ENCODE measurements around the gene YWHAB.
A peak's percentile ranks its signal among the peaks of the same experiment; 100 is the strongest.
"Not testable (repeated sequence)": the region's sequence is repeated elsewhere in the genome, so short reads cannot be mapped to it uniquely, and the experiment has no call there.

Gene YWHAB

DNA sequence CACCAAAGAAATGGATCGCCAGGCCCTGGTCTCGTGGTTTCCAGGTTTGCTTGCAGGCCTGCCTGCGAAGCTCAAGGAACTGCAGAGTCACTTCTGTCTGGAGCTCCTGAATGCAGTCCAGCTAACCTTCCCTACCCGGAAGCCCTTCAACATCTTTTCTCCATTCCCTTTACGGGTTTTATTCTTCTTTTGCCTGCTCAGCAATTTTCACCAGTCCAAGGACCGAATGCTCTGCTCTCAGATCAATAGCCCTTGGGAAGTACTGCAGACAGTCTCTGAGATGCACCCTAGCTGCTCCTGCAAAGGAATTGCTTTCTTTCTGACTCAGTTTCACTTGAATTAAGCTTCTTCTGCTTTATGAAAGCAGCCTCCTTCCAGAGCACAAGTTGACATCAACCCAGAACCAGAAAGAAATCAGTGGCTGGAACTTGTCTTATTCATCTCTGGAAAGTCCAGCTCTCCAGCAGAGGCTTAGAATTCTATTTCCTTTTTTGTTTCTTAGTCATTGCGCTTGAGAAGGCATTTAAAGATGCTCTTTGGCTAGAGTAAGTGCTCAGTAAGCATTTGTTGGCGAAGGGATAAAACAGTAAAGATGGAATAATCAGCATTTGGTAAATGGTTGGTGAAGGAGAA, 18.7 kb upstream of the YWHAB start:
- no peak for DNase-seq (ENCODE audit: low spot score)

DNA sequence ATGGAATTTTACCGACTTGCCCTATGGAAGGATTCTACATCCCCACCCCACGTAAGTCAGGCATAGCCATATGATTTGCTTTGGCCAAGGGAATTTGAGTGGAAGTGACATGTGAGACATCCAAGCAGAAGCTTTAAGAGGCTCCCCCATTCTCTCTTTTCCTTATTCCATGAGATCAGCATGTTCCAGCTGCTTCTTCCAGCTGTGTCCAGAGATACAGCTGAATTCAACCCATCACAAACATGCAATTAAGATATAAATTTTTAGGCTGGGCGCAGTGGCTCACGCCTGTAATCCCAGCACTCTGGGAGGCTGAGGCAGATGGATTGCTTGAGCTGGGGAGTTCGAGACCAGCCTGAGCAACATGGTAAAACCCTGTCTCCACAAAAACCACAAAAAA, 16.0 kb upstream of the YWHAB start:
- no peak for DNase-seq (ENCODE audit: low spot score)

DNA sequence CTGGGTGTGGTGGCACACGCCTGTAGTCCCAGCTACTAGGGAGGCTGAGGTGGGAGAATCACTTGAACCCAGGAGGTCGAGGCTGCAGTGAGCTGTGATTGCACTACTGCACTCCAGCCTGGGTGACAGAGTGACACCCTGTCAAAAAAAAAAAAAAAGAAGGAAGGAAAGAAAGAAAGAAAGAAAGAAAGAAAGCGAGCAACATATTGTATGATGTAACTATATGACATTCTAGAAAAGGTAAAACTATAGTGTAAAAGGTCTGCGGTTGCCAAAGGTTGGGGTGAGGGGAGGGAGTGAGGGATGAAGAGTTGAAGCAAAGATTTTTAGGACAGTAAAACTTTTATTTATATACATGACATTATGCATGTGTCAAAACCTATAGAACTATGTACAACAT, 3.1 kb upstream of the YWHAB start:
- not testable (repeated sequence) for DNase-seq (ENCODE audit: low spot score)

DNA sequence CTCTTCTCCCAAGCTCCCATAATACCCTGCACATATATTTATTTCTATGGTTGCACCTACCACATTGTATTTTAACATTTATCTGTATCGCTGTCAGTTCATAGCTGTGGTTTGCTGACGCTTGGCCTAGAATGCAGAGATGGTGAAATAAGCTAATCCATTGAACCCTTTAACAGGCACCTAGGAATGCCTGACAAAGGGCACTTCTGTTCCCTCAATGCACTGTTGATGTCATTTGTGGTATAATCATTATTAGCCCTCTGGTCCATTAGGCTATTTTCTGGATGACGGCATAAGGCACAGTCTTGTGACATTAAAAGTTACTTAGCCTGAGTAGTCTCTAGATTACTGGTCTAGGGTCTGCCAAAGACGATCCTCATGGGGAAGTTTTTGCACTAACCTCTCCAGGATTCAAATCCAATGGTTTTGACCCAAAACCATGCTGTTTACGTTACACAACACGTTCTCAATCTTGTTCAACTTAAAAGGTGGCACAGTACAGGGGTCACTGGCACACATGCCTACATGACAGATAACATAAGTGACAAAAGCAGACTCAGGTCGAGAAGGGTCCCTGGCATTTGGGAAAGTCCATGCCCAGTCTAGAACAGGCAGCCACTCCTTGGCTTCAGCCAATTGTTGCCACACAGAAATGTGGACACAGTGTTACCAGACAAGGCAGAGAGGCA, 2.1 kb upstream of the YWHAB start:
- no peak for DNase-seq (ENCODE audit: low spot score)

DNA sequence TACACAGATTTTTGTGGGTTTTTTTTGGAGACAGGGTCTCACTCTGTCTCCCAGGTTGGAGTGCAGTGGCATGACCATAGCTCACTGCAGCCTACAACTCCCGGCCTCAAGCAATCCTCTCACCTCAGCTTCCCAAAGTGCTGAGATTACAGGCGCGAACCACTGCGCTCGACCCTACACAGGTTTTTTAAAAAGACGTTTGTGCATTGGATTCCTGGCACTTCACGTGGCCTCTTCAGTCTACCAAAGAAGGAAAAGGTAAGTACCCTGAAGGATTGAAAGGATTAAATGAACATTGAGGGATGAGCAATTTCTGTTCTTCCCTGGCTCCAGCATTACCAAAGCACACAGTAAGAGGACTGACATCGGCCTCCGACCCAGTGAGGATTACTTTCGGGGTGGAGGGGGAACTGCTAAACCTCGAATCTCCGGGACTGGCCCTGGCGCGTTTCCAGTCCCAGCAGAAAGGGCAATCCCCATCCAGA, 556 bp upstream of the YWHAB start:
- no peak for DNase-seq (ENCODE audit: low spot score)

DNA sequence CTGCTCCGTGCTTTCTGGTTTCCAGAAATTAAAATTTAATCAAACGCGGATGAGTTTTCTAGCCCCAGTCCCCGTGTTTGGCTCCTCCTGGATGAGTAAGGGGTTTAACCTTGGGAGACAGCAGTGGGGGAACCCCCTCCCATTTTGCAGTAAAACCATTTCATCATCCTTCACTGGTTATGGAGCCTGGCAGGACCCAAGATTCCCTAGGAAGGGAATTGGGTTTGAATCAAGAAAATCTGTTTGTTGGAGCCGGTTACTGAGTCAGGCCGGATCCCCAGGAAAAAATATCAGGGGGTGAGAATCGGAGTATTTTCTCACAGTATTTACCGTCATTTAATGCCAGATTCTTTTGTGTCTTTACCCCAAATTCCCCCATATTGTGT, 754 bp downstream of the YWHAB start:
- DNase-seq (ENCODE audit: low spot score), result no peak

DNA sequence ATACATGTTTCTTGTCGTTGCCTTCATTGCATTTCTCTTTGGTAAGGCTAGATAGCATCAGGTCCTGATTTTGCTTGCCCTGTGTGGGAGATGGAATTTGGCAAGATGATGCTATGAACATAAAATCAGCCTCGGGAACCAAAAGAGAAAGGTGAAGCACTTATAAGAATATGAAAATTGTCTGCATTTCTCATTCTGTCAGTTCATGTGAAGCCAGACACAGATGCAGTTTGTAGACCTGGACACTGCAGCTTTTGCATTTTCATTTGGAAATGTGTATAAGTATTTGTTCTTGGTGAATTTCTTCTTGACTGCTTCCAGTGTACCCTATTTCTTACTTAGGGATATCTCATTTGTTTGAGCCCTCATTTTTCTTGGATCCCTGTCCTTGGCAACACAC, 1.3 kb downstream of the YWHAB start:
- DNase-seq (ENCODE audit: low spot score), result no peak

DNA sequence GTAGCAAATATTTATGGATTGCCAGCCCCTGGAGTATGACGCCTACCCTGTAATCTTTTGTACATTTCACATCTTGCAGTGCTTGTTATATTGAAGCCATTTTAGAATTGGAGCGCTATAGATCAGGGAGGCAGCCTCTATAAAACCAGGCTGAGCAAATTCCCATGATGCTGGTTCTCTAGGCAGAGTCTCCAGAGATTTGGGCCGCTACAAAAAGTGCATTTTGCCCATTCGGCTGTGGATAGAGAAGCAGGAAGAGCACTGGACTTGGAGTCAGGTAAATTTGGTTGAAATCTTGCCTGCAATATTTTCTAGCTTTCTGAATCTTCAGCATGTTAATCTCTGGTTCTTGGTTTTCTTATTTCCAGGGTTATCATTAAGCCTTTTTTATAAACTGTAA, 2.0 kb downstream of the YWHAB start:
- no peak for DNase-seq (ENCODE audit: low spot score)

DNA sequence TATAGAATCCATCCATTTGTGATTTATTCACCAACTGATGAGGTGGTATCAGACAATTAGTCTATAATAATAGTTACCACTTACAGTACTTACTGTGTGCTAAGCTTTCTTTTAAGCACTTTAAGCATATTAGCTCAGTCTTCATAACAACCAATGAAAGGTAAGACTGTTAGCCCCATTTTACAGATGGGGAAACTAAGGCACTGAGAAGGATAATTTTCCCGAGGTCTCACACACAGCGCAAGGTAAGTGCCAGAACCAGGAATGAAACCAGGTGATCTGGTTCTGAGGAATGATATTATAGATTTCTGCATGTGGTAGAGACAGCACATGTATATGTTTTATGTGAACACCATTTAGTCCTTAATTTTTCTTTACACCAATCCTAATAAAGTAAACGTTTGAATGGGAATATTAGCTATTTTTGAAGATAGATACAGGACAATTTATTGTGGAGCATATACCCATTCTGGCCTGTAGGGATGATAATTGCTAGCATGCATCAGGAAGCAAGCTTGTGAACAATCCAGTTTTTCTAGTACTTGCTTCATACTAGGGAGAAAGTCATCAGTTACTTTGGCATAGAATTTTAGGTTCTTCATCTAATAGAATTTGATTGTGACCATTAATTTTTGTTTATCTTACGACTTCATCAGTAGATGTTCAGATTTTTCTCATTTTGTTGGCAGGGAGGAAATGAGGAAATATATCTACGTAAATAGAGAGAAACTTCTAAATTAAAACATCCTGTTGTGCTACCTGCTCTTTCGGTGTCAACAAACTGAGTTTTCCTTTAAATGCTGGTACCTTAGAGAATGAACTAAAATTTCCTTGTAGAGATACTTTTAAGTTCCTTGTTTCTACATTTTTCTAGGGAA, 3.0 kb downstream of the YWHAB start:
- no peak for DNase-seq (ENCODE audit: low spot score)

DNA sequence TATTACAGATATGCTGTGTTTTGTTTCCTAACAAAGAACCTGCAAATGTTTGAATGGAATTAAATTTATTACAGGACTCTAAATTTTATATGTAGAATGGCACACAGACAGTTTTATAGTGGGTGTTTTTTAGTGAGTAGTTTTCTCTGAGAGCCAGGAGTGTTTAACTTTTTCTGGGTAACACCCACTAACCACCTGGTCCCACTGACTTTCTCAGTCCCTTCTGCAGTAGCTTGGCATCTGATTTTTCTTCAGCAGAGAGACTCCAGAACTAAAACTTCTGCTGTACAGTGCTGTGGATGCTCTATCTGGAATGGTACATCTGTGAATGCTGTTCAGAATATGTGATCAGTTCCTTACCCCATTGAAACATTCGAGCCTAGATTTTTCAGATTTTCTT, 6.3 kb downstream of the YWHAB start:
- DNase-seq (ENCODE audit: low spot score), result no peak

DNA sequence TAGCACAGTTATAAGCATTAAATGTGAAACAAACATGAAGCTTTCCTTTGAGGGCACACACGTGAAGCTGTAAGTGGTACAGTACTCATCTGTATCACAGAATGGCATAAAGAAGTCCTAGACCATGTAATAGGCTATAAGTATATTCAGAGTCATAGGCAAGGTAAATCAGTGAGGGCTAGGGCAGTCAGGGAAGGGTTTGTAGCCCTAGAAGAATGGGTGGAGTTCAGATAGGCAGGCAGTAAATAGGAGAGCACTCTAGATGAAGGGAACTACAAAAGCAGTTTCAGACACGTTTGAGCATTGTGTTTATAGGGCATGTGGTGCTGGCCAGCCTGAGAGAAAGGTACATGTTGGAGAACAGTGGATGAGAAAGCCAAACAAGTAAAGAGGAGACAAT, 9.5 kb downstream of the YWHAB start:
- DNase-seq (ENCODE audit: low spot score), result no peak

DNA sequence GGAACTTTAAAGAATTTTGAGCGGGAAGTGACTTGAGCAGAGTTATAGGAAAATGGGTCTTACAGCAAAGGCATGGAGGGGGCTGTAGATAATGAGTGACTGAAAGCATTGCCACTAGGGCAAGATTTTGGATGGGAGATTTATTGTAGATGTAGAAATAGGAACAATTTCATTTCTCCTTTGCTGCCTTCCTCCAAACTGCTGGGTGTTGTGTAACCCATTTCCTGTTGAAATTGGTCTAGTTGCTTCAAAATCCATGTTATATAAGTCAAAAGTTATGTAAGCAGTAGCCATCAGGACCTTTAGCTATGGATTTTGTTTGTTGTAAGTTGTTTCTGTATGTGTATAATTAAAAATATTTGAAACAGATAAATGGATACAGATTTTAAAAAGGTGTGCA, 11.1 kb downstream of the YWHAB start:
- no peak for DNase-seq (ENCODE audit: low spot score)

DNA sequence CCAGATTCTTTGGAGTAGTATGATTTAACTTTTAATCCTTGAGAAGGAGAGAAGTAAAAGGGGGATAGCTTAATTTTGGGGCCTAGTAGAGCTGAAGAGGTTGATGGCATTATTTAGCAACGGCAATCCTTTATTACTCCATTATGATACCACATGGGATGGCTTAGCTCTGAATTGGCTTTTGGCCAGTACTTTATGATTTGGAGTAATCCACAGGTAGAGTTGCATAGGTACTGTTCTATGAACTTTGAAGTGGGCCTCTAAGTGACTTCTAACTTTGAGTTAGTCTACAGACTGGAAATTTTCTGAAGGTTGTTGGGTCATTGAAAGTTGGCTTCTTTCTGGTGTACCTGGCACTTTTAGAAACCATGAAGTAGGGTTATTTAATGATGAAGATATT, 11.6 kb downstream of the YWHAB start:
- DNase-seq (ENCODE audit: low spot score), result no peak

DNA sequence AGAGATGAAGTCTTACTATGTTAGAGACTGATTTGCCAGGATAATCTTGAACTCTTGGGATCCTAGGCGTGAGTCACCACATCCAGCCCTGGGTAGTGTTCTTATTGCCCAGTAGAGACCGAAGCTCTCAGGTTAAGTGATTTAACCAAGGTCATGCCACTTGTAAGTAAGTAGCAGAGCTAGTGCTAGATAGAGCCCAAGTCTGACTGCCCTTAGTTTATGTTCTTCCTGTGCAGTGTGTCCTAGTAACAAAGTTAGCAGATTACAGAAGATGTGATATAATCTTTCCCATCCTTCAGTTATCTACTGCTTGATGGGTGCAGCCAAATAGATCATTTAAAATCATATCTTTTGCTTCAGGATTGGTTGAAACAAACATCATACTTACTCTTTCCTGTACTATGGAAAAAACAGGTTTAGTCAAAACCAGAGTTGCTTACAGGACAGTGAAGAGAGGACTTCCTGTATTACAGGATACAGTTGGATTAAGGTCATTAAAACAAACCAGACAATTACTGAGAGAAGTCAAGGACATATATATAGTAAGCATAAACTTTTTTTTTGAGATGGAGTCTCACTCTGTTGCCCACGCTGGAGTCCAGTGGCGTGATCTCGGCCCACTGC, 14.8 kb downstream of the YWHAB start:
- no peak for DNase-seq (ENCODE audit: low spot score)

DNA sequence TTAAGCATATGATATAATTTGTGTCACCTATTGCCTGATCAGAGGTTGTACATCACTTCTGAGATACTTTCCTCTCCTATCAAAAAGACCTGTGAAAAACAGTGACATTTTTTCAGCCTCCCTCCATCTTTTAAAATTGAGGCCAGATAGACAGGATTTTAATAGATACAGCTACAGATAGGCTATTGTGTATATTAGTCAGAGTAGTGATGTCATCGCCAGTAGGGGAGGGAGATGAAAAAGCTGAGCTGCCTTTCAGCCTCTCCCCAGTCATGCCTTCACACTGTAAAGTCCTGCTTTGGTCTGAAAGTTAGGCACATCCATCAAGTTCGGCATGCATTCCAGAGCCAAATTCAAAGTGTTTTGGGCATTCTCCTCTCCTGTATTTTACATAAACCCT, 16.5 kb downstream of the YWHAB start:
- peak; percentile 18 for DNase-seq (ENCODE audit: low spot score)

DNA sequence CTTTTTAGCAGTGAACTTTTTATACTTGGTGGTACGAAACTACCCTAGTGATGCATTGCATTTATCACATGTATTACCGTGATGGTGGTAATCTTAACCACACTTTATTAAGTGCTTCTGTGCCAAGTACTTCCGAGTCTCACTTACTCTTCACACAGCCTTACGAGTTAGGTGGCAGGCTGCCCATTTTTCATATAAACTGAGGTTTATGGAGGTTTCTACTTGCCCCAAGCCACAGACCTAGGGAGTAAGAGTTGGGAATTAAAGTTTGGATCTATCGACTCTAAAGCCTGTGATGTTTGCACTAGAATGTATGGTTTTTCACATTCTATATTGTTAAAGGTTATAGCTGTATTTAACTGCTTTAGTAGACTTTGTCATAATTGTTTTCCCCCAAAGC, 18.9 kb downstream of the YWHAB start:
- no peak for DNase-seq (ENCODE audit: low spot score)

DNA sequence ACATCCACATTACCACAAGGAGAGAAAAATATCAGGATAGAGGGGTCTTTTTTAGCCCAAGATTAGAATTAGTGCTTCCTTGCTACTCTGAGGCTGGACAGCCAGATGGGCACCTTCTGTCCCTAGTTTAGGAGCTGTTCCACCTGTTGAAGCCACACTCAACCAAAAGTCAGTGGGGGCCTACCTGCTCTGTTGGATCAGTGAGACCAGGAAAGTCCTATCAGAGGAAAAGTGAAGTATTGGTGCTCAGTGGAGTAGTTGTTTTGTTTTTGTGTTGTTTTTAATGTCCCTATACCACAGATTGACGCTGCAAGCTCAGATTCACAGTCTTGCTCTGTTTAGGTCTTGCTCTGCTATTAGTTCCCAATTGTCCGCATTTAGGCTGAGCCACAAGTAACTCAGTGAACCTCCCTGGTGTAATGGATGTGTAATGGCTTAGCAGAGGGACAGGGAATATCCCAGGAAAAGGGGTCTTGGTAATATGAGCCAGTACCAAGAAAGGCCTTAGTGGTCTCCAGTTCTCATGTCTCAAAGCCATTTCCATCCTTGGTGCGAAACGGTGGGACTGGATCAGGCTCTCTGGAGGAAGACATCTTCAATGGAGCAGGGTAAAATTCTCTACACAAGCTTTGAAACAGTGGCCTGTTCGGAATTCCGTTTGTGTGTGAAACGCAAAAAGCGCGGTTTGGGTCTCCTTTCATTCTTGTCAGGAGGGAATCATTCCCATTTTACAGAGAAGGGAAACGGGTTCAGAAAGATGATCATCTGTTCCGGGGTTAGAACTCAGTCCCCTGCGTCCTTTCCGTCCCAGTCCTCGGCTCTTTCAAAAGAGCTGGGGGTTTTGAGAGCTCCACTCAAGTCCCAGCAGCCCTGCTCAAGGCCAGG, 23.7 kb downstream of the YWHAB start:
- no peak for DNase-seq (ENCODE audit: low spot score)

DNA sequence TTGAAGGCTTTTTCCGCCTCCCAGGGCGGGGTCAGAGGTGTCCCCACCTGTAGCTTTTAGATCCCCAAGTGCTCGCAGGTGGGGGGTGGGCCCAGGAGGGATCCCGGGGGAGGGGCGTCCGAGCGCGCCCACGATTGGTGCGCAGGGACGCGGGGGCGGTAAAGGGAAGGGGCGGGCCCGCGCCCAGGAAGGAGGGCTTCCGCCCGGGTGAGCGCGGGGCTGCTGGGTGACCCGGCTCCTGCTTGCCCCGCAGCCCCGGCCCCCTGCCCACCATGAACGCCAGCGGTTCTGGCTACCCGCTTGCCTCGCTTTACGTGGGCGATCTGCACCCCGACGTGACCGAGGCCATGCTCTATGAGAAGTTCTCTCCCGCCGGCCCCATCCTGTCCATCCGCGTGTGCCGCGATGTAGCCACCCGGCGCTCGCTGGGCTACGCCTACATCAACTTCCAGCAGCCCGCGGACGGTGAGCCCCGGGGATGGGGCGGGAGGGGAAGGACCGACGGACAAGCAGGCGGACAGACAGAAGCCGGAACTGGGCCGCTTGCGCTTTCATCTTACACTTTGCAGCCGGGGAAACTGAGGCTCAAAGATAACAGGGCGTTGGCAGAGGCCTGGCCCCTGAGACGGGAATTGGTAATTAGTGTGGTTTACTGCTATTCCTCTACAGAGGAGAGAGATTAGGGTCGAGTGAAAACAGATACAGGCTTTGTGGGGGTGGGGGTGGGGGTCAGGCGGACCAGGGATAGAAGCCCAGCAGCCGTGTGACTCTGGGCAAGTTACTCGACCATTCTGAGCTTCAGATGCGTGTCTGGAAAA, 24.6 kb downstream of the YWHAB start, which contains the start of gene PABPC1L:
Gene PABPC1L, plus strand, starts transcription at position 189 of the 818 bp plus-strand sequence. Its CDS starts 84 bp downstream, at position 273.
- peak; percentile 68 for DNase-seq (ENCODE audit: low spot score)

DNA sequence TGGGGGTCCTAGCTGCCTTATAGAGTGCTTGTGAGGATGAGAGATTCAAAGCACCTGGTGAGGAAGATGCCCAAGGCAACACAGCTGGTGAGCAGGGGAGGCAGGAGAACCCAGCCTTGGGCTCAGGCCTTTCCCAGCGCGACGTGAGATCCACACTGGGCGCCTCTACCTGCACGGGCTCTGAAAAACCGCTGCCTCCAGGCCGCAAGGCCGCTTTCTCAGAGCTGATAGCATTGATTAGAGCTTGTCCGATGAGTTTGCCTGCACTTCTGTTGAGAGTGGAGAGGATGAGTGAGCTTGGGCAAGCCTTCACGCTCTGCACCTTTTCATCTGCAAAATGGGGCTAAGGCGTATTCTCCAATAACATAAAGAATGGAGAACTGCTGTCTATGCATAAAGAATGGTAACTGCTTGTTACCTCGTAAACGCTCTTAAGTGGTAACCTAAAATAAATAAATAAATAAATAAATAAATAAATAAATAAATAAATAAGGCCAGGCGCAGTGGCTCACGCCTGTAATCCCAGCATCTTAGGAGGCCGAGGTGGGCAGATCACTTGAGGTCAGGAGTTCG, 25.3 kb downstream of the YWHAB start:
- DNase-seq (ENCODE audit: low spot score), result no peak

DNA sequence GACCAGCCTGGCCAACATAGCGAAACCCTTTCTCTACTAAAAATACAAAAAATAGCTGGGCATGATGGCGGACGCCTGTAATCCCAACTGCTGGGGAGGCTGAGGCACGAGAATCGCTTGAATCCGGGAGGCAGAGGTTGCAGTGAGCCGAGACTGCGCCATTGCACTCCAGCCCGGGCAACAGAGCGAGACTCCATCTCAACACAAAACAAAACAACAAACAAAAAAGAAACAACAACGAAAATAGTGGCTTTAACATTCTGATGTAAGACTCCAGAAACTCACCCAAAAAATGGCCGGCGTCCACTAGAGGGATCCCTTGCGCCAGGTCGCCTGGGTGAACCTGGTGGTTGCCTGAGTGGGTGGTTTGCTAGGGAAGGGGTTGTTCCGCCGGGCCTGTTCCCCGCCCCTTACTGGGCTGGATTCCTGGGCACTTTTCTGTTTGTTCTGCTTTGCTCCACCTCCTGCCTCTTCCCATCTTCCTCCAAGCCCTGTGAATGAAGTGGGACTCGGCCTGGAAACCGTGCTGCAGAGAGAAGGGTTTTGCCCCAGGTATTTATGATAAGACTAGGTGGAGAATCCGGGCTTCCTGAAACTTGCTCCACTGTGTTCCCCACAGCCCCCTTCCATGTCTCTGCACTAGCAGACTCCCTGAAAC, 25.9 kb downstream of the YWHAB start:
- peak; percentile 49 for DNase-seq (ENCODE audit: low spot score)

All from CD4-positive, alpha-beta T cell treated with Interleukin-2 at 100 ng/mL for 4 hours (primary cell).